DOHH2 (cell line): ENCODE measurements around the gene LTO1.
A peak's percentile ranks its signal among the peaks of the same experiment; 100 is the strongest.

ENCODE experiments used
- H3F3A ChIP-seq: fragments of 200-600 bp; sonication (generic), shearing (Covaris generic); 2 replicates; pipeline ENCODE4 v1.6.0; 2016; ENCODE audit warnings: antibody characterized with exemption, mild to moderate bottlenecking; ENCODE audit not compliant: control insufficient read depth, insufficient read depth
- H3K27ac ChIP-seq: fragments of 200-600 bp; sonication (generic); 2 replicates; pipeline ENCODE4 v1.5.1; 2014; ENCODE audit warnings: low read depth, mild to moderate bottlenecking, low read length, moderate library complexity
- H3K27me3 ChIP-seq: fragments of 200-600 bp; sonication (generic); 2 replicates; pipeline ENCODE4 v1.6.1; 2014; ENCODE audit warnings: mild to moderate bottlenecking, low read length, mixed read lengths; ENCODE audit not compliant: control insufficient read depth
- H3K36me3 ChIP-seq: fragments of 200-600 bp; sonication (generic); 2 replicates; pipeline ENCODE4 v1.6.1; 2014; ENCODE audit warnings: mild to moderate bottlenecking, low read length, moderate library complexity, mixed read lengths; ENCODE audit not compliant: control insufficient read depth
- H3K4me1 ChIP-seq: fragments of 200-600 bp; sonication (generic); 2 replicates; pipeline ENCODE4 v1.6.1; 2014; ENCODE audit warnings: mild to moderate bottlenecking, low read length, mixed read lengths; ENCODE audit not compliant: control insufficient read depth
- H3K4me2 ChIP-seq: fragments of 200-600 bp; sonication (generic); 2 replicates; pipeline ENCODE4 v1.6.0; 2014; ENCODE audit warnings: mild to moderate bottlenecking, low read length, moderate library complexity
- H3K4me3 ChIP-seq: fragments of 200-600 bp; sonication (generic); 2 replicates; pipeline ENCODE4 v1.5.1; 2014; ENCODE audit warnings: mild to moderate bottlenecking, low read length, mixed read lengths
- H3K79me2 ChIP-seq: fragments of 200-600 bp; sonication (generic); 2 replicates; pipeline ENCODE4 v1.6.1; 2014; ENCODE audit warnings: mild to moderate bottlenecking, low read length, mixed read lengths; ENCODE audit not compliant: control insufficient read depth
- H3K9me2 ChIP-seq: fragments of 200-600 bp; sonication (generic); replicated peaks from 2 replicates; pipeline ENCODE4 v1.6.1; 2014; ENCODE audit warnings: mild to moderate bottlenecking, low read length, mixed read lengths; ENCODE audit not compliant: control insufficient read depth
- H3K9me3 ChIP-seq: fragments of 200-600 bp; sonication (generic); 2 replicates; pipeline ENCODE4 v1.6.1; 2014; ENCODE audit warnings: antibody characterized with exemption, low read length, mixed read lengths; ENCODE audit not compliant: control insufficient read depth, insufficient read depth
- H4K20me1 ChIP-seq: fragments of 200-600 bp; sonication (generic); 2 replicates; pipeline ENCODE4 v1.6.0; 2014; ENCODE audit warnings: low read depth, mild to moderate bottlenecking, antibody characterized with exemption, low read length, moderate library complexity; ENCODE audit not compliant: control insufficient read depth, insufficient read depth
- EZH2phosphoT487 ChIP-seq: fragments of 200-600 bp; sonication (generic); IDR thresholded peaks from 2 replicates; pipeline ENCODE4 v1.6.1; 2017; ENCODE audit warnings: borderline replicate concordance, mild to moderate bottlenecking, antibody characterized with exemption, low read length, moderate library complexity, mixed read lengths
- TF ChIP-seq, protein P1 (sequence below): fragments of 200-600 bp; sonication (generic); IDR thresholded peaks from one replicate; pipeline ENCODE4 v1.5.1; 2014; ENCODE audit warnings: antibody characterized with exemption, mild to moderate bottlenecking, low read depth, low read length; ENCODE audit not compliant: poor library complexity, severe bottlenecking

The LTO1 gene

DNA sequence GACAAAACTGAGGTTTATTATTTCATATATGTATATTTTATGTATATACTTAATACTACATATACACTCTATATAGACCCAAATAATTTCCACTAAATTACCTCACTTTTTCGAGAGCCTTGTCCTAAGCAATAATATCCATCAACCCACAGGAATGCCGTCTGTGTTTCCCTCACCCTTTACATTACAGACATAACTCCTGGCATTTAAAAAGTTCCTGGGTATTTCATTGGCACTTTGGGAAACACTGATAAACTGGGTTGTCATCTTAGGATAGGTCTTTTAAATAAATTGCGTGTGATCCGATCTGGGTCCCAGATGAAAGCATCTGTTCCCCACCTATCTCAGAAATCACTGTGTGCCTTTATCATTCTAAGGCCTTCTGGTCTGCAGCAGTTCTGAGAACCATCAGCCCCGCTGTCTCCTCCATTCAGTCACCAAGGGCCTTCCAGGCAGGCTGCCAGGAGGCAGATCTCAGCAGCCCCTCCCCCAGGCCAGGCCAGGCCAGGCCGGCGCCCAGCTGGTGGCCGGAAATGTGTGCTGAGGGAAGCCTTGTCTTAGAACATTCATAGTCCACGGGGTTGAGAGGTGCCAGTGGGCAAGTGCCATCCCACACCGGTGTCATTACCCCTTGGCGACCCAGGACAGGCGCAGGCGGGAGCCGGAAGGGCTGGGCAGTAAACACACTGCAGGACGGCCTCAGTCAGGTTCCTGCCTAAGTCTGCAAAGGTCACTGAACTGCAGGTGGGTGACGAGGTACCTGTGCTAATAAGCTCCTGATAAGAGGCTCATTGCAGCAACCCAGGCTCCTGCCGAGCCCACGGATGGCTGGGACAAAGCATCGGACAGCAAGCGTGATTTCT is 25.4 kb upstream of the LTO1 start:
- Histone ChIP-seq H3K4me3 (no peak overlapping the region), H3K4me1 (peaks cover 11% of the 10 kb centered on the region), H3F3A (no peaks in the 10 kb centered on the region; the same call in 1 of the 2 replicates), H3K9me2 (no peaks in the 10 kb centered on the region), H3K27ac (no peak overlapping the region), H3K27me3 (peaks cover 21% of the 10 kb centered on the region), H3K36me3 (no peaks in the 10 kb centered on the region), H3K9me3 (no peaks in the 10 kb centered on the region), H3K79me2 (no peaks in the 10 kb centered on the region), H3K4me2 (no peak overlapping the region), H4K20me1 (peaks cover 5% of the 10 kb centered on the region; the same call in 1 of the 2 replicates)
- TF ChIP-seq, protein P1, sequence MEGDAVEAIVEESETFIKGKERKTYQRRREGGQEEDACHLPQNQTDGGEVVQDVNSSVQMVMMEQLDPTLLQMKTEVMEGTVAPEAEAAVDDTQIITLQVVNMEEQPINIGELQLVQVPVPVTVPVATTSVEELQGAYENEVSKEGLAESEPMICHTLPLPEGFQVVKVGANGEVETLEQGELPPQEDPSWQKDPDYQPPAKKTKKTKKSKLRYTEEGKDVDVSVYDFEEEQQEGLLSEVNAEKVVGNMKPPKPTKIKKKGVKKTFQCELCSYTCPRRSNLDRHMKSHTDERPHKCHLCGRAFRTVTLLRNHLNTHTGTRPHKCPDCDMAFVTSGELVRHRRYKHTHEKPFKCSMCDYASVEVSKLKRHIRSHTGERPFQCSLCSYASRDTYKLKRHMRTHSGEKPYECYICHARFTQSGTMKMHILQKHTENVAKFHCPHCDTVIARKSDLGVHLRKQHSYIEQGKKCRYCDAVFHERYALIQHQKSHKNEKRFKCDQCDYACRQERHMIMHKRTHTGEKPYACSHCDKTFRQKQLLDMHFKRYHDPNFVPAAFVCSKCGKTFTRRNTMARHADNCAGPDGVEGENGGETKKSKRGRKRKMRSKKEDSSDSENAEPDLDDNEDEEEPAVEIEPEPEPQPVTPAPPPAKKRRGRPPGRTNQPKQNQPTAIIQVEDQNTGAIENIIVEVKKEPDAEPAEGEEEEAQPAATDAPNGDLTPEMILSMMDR = no peak
- TF ChIP-seq EZH2phosphoT487 = no peak

DNA sequence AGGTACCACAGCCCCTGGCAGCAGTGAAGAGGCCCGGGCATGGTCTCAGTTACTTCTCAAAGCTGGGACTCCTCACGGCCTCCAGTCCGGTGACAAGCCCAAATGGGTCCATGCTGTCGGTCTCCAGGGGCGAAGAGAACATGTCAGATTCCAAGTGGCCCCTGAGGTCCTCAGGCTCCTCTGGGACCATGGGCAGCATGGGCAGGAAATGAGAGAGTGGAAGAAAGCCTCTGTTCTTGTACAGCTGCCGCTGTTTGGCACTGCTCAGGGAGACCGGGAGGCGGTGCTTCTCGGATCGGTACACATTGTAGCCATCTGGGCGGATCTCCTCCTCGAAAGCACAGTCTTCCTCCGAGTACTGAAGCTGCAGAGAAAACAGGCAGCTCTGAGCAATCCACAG is 24.1 kb upstream of the LTO1 start:
- TF ChIP-seq, protein P1 = no peak
- no peak; the same call in 1 of the 2 replicates for TF ChIP-seq EZH2phosphoT487
- Histone ChIP-seq H3F3A (no peaks in the 10 kb centered on the region; the same call in 1 of the 2 replicates), H3K9me2 (no peaks in the 10 kb centered on the region), H3K9me3 (no peaks in the 10 kb centered on the region), H3K27ac (no peak overlapping the region), H3K79me2 (no peaks in the 10 kb centered on the region), H3K4me3 (no peak overlapping the region), H3K4me1 (peaks cover 11% of the 10 kb centered on the region), H3K27me3 (peaks cover 22% of the 10 kb centered on the region), H3K36me3 (no peaks in the 10 kb centered on the region), H3K4me2 (peak overlapping the region; percentile 34), H4K20me1 (peaks cover 5% of the 10 kb centered on the region; the same call in 1 of the 2 replicates)

DNA sequence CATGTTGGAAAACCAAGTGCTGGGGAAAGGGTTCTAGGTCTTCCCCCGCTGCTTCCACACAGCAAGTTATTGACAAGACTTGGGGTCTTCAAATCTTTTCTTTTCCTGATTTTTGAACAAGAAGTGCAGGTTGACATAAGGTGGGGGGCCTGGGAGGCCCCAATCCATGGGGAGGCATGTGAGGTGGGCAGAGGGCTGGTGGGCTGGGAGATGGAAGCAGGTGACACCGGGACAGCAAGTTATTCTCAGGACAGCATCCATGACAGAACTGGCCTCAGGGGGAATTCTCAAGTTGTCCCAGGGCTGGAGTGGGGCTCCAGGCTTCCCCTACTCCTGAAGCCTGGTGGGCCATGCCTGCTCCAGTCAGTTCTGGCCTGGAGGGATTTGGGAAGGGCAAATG is 23.2 kb upstream of the LTO1 start:
- Histone ChIP-seq H3K4me1 (peaks cover 11% of the 10 kb centered on the region), H4K20me1 (peaks cover 5% of the 10 kb centered on the region; the same call in 1 of the 2 replicates), H3K4me2 (no peak overlapping the region), H3K79me2 (no peaks in the 10 kb centered on the region), H3K36me3 (no peaks in the 10 kb centered on the region), H3K27me3 (peaks cover 22% of the 10 kb centered on the region), H3K4me3 (no peak overlapping the region), H3K9me2 (no peaks in the 10 kb centered on the region), H3F3A (no peaks in the 10 kb centered on the region; the same call in 1 of the 2 replicates), H3K27ac (no peak overlapping the region), H3K9me3 (no peaks in the 10 kb centered on the region)
- TF ChIP-seq, protein P1 = no peak
- no peak for TF ChIP-seq EZH2phosphoT487
